ENCODE measurements around the gene SPATA2L.

The SPATA2L gene

GRCh38 chr16:89721546-89722391 is 20.3 kb upstream of the SPATA2L start:
- no peak for TF ChIP-seq CTCF (IDR thresholded peaks at IDR 0.05; ENCODE audit: low read length, missing control alignments)
- peak overlapping the region; percentile 79 for H3K4me3 ChIP-seq (replicated peaks; ENCODE audit: low read depth, low read length)

GRCh38 chr16:89720813-89721545 is 19.5 kb upstream of the SPATA2L start, which contains the start of the genes VPS9D1 and ZNF276:
Gene VPS9D1 (minus strand): TSS chr16:89720898. CDS start chr16:89720861, 37 bp downstream.
Gene ZNF276 (plus strand): TSS chr16:89721537. CDS start chr16:89721641, 104 bp downstream.
- peak; percentile 78 for DNase-seq (ENCODE audit: low read depth)
- no peak for TF ChIP-seq CTCF (IDR thresholded peaks at IDR 0.05; ENCODE audit: low read length, missing control alignments)
- peak within 1 kb of the TSS; percentile 79 for H3K4me3 ChIP-seq (replicated peaks; ENCODE audit: low read depth, low read length)

More at GRCh38 chr16:89721546-89722391, 20.3 kb upstream of the SPATA2L start:
- DNase-seq (ENCODE audit: low read depth): peak; percentile 61

- peak overlapping the region; percentile 79 for H3K4me3 ChIP-seq (replicated peaks; ENCODE audit: low read depth, low read length)
- TF ChIP-seq CTCF (IDR thresholded peaks at IDR 0.05; ENCODE audit: low read length, missing control alignments): no peak
- DNase-seq (ENCODE audit: low read depth): no peak
Observed at GRCh38 chr16:89720551-89720812, 19.0 kb upstream of the SPATA2L start.

- no peak overlapping the region for H3K4me3 ChIP-seq (replicated peaks; ENCODE audit: low read depth, low read length)
- DNase-seq (ENCODE audit: low read depth): no peak
- TF ChIP-seq CTCF (IDR thresholded peaks at IDR 0.05; ENCODE audit: low read length, missing control alignments): no peak
Observed at GRCh38 chr16:89717688-89718505, 16.4 kb upstream of the SPATA2L start.

- DNase-seq (ENCODE audit: low read depth): no peak
- H3K4me3 ChIP-seq (replicated peaks; ENCODE audit: low read depth, low read length): no peak overlapping the region
- no peak for TF ChIP-seq CTCF (IDR thresholded peaks at IDR 0.05; ENCODE audit: low read length, missing control alignments)
Observed at GRCh38 chr16:89716916-89717687, 15.6 kb upstream of the SPATA2L start.

- no peak for DNase-seq (ENCODE audit: low read depth)
- no peak for TF ChIP-seq CTCF (IDR thresholded peaks at IDR 0.05; ENCODE audit: low read length, missing control alignments)
- H3K4me3 ChIP-seq (replicated peaks; ENCODE audit: low read depth, low read length): no peak overlapping the region
Observed at GRCh38 chr16:89716493-89716892, 15.0 kb upstream of the SPATA2L start.
